Hematopoietic multipotent progenitor cell treated with erythropoietin and hydrocortisone succinate and interleukin-3 and kit ligand, for 4 days (in vitro differentiated cells): ENCODE results near the gene C1orf52.
A peak's percentile ranks its signal among the peaks of the same experiment; 100 is the strongest.

Source experiments
- DNase-seq: peaks from one replicate; pipeline ENCODE4 v3.0.0-alpha.2; 2015

The C1orf52 gene

DNA sequence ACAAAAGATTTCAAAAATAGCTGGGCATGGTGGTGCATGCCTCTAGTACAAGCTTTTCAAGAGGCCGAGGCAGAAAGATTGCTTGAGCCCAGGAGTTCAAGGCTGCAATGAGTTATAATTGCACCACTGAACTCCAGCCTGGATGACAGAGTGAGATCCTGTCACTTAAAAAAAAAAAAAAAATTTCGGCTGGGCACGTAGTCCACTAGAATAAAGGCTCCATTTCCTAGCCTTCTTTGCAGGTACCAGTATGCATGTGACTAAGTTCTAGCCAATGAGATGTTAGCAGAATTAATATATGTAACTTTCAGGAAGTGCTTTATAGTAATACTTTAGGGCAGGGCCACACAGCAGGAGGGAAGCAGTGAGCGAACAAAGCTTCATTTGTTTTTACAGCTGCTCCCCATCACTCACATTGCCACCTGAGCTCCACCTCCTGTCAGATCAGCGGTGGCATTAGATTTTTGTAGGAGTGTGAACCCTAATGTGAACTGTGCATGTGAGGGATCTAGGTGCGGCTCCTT lies 29.8 kb downstream of the C1orf52 start:
- DNase-seq, result no peak

GRCh38 chr1:85228972-85229371 lies 30.5 kb downstream of the C1orf52 start:
- no peak for DNase-seq

GRCh38 chr1:85225624-85226380 lies 33.7 kb downstream of the C1orf52 start:
- DNase-seq, result no peak

- DNase-seq, result peak; percentile 78
Observed at GRCh38 chr1:85224734-85225623, 34.5 kb downstream of the C1orf52 start.

- DNase-seq, result no peak
Observed at GRCh38 chr1:85224295-85224694, 35.2 kb downstream of the C1orf52 start.

DNA sequence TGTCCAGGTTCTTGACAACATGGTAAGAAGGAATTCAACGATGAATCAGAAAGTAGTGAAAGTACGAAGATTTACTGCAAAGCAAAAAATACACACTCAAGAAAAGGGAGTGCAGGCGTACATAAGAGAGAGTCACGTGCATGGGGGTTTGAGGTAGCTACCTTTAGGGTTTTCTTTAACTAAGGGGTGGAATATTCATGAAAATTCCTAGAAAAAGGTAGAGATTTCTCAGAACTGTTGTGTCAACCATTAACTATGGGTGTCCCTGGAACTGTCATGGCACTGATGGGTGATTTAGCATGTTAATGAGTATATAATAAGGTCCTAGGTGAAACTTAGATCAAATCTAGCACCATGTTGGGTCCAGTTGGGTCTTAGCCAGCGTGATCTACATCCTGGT lies 36.1 kb downstream of the C1orf52 start:
- no peak for DNase-seq

- DNase-seq, result no peak
Observed at GRCh38 chr1:85220756-85221201, 38.7 kb downstream of the C1orf52 start.

DNA sequence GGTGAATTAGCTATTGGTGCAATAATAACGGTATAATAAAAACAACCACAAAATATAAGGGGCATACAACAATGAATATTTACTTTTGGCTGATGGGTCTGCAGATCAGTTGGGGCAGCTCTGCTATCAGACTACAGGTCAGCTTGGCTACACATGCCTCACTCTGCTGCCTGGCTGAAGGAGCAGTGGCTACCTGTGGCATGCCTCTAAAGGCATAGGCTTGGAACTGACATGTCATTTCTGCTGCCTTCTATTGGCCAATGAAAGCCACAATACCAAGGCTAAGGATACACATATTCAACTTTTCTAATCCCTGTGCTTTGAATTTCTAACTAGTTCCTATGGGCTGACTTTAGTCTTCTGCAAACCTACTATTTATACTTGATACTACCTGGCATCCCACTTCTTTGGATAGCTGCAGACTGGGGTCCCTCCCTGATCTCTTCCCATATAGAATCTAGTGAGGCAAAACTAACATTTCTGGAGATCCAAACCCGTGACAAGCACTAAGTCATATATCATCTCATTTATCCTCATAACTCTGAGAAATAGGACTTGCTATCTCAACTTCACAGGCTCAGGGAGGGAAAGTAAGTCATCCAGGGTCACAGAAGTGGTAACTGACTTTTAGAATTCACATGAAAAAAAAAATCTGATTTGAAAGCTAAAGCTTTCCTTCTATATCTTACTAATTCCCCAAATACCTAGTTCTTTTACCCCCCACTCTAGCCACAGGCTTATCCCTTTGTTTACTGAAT lies 39.4 kb downstream of the C1orf52 start:
- DNase-seq, result no peak

DNA sequence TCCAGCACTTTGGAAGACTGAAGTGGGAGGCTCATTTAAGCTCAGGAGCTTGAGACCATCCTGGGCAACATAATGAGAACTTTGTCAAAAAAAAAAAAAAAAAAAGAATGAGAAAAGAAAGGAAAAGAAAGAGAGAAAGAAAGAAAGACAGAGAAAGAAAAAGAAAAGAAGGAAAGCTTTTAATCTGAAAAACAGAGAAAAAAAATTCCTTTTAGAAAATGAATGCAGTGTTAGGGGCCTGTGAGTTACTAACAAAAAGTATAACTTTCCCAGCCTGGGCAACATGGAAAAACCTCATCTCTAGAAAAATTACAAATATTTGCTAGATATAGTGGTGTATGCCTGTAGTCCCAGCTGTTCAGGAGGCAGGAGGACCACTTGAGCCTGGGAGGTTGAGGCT lies 42.8 kb downstream of the C1orf52 start:
- no peak for DNase-seq

GRCh38 chr1:85214654-85215053 lies 44.8 kb downstream of the C1orf52 start:
- no peak for DNase-seq

GRCh38 chr1:85208488-85208887 lies 51.0 kb downstream of the C1orf52 start:
- no peak for DNase-seq

DNA sequence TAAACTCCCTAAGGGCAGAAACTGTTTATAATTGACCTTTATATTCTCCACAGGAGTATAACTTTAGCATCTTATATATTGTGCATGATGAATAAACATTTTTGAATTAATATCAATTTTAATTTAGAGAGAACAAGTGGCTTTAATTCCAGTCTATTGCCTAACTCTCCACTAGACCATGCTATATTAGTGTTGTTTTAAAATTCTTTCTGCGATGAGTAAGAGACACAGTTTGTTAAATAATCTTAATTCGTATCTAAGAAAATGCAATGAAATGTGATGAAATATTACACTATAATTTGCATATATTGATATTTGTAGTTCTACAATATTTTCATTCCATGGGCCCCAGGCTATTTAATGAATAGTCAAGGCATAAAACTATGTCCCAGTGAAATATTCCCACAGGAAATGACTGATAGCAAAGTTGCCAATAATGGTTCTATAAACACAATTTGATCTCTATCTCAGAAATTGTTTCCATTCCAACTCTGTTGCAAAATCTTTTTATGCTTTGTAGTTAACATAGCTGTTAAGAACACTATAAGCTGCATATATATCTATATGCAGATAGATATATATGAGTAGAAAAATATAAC lies 55.8 kb downstream of the C1orf52 start:
- no peak for DNase-seq

GRCh38 chr1:85202864-85203255 lies 56.6 kb downstream of the C1orf52 start:
- no peak for DNase-seq

DNA sequence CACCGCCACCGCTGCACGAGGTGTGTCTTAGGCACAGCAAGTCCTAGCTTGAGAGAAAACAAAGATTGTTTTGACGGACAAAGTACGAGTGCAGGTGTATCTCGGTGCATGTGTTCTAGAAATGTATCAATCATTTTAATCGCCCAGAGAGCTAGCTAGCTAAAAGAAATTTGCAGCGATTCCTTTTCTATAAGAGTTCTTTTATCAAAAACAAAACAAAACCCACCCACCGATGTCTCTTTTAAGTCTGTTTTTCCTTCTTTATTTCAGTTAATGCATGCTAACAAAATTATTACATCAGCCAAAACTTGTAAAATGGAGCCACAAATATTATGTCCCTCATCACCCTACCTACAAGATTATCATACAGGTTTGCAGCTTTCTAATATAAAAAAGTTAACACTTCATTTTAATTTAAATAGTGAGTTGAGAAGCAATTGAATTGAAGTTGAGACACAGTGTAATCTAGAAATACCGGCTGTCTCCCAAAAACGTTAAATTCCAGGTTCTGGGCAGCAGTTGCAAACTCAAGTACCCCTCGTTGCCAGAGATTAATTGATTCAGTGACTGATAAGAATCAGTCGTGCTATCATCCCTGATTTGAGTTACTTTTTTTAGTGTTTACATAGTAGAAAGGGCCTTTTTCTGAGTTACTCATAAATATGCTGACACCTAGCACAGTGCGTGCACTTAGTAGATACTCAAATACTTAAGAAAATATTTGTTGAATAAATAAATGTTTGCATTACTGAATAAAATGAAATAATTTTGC lies 57.2 kb downstream of the C1orf52 start:
- no peak for DNase-seq

- peak; percentile 78 for DNase-seq
Observed at GRCh38 chr1:85201340-85202091, 57.9 kb downstream of the C1orf52 start.

DNA sequence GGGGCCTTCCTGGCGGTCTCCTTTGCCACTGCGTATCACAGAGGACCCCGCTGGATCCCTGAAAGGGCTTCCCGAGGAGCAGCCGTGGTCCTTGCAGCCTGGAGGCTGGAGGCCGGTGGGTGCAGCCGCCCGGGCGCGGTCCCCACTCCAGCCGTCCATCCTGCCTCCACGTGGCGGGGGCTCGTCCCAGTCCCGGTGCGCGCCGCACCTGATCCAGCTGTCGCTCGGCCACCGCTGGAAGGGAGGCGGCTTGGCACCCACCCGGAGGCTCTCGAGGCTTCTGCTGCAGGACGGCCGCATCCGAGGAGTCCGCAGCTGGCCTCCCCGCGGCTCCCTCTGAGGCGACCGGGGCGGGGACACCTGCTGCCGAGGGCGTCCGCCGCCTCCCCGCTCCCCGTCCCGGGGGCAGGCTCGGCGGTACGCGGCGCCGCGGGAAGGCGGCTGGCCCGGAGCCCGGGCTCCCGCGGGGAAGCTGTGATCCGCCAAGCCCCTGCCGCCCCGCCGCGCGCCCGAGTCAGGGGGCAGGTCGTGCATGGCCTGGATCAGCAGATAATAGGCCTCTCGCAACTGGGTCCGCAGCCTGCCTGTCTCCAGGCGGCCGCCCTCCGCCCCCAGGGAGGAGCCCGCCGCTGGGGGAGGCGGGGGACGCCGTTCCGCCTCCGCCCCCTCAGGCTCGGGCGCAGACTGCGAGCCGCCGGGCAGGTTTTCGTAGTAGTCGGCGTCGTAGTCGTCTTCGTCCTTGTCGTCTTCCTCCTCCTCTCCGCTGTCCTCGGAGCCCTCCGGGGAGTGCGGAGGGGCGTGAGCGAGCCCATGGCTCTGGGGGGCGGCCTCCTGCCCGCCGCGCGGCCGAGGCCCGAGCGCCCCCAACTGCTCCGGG lies 58.8 kb downstream of the C1orf52 start, which contains the start of gene SYDE2:
TSS of gene SYDE2 (minus strand) at position 554 of the 877 bp plus-strand sequence. CDS start at position 534, 20 bp downstream.
- peak; percentile 94 for DNase-seq
